ENCODE data around the gene TGM2.
"Not testable (repeated sequence)": the region's sequence is repeated elsewhere in the genome, so short reads cannot be mapped to it uniquely, and the experiment has no call there.

Gene TGM2

DNA sequence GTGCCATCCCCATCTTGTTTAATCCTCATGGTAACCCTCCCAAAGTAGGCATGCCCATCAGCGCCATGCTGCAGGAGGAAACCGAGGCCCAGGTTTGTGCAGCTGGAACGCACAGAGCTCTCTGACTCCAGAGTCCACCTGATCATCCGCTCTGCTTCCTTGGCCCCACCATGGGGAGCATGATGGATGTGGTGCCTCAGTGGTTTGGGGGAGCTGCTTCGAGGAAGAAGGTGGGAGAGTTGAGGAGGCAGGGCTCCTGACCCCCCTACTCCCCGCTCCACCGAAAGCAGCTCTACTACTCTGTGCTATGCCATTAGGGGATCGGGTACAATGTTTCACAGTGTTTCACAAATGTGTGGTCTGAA lies 52.2 kb downstream of the TGM2 start:
- DNase-seq: no peak

DNA sequence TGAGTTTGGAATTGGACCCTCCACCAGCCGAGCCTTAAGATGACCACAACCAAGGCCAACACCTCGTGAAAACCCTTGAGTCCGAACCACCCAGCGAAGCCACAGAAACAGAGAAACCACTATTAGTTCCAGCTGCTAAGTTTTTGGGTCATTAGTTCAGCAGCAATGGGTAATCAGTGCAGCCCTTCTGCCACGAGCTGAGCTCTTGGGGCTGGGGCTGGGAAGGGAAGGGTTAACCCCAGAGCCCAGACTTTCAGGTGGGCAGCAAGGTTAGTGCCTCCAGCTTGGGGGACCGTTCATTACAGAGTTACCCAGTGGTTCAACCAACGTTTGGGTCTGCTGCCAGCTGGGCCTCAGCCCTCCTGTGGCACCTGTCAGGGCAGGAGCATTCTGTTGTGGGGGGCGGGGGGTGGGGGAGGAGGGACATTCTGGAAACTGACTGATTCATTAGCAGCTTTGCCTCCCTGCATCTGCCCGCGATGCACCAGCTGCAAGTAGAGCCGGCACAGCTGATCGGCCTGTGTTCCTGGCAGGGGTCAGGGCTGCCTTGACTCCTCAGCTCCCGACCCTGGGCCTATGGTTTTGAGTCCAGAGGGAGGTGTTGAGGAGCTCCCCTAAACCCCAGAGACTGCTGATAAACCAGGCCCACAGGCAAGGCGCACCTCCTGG lies 52.7 kb downstream of the TGM2 start:
- DNase-seq: no peak

DNA sequence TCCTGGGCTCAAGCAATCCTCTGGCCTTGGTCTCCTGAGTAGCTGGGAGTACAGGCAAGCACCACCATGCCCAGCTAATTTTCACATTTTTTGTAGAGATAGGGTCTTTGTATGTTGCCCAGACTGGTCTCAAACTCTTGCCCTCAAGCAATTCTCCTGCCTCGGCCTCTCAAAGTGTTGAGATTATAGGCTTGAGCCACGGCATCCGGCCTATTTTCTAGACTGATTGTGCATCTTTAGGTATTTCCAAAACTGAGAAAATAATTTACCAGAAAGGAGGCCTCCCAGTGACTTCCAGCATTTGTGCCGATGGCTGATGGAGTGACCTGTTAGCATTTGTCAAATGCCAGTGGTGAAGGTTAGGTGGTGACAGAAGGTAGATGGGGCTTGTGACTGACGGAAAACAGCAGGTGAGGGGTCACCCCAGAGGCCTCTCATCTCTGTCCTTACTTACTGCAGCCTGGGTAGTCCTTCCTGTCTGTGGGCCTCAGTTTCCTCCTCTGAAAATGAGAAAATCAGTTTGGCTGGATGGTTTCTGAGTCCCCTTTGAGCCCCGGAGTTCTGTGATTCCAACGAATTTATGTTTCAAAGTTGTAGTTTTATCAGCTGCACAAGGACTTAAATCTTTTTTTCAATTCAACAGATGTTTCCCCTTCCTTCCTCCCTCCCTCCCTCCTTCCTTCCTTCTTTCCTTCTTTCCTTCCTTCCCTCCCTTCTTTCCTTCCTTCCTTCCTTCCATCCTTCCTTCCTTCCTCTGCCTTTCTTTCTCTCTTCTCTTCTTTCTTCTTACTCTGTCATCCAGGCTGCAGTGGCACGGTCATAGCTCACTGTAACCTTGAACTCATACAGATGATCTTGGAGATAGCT lies 53.5 kb downstream of the TGM2 start:
- DNase-seq: no peak

DNA sequence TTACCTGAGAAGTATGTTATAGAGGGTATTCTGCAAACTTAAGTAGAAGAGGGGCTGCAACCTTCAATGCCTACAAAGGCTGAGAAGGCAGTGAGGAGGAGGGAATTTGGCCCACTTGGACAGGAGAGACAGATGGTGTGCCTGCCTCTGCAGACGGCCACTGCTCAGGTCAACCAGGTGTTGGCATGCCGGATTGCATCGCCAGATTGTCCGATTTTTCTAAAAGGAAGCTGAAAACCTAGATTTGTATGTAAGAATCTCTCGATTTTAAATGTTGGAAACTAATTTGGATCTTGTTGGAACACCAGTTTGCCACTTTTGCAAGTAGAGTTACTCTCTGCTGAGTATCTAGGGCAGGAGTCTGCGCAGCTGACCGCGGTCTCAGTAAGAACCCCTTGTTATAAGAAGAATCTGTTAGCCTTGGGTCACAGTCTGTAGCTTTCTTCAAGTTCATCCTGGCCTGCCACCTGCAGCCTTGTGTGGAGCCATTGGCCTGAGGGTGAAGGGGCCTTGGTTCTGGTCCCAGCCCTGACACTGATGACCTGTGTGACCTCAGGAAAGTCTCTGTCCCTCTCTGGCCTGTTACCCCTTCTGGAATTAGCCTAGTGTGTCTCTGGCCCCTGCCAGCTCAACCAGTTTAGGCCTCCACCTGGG lies 54.4 kb downstream of the TGM2 start:
- DNase-seq: no peak

DNA sequence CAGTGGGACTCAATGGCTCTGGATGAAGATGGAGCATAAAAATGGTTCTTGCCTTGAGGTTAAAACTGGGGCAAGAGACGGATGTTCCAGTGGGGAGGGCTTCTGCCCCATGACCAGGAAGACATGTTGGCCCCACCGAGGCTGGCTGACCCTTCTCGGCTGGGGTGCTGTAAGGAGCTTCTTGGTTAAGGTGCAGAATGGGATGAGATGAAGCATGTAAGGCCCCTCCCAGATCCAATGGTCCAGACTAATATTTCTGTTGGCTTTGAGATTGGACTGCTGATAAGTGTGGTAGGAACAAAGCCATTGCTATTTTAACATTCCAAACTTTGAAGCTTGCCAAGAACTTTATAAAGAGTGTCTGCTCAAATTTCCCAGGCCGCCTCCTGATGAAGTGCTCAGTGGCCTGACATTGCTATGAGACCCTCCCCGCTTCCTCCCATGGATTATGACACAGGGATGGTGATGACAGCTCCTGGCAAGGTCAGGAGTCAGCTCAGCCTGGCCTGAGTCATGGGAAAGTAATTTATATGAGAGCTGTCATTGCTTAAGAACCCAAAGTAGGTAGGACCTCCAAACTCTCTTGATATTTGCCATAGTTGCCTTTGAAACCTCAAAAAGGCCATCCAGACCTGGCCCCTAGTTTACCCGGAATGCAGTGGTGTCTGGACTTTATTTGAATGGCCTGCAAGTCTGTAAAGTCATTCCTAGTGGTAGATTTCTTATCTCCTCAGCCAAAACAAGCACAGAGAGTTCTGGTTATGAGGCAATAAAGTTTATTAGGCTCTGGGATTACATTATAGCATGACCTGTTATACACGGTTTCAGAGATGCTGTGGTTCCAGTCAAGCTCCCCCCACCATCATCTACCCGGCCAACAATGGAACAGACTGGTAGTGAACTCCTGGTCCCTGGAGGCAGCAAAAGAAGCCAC lies 55.2 kb downstream of the TGM2 start:
- DNase-seq: no peak

DNA sequence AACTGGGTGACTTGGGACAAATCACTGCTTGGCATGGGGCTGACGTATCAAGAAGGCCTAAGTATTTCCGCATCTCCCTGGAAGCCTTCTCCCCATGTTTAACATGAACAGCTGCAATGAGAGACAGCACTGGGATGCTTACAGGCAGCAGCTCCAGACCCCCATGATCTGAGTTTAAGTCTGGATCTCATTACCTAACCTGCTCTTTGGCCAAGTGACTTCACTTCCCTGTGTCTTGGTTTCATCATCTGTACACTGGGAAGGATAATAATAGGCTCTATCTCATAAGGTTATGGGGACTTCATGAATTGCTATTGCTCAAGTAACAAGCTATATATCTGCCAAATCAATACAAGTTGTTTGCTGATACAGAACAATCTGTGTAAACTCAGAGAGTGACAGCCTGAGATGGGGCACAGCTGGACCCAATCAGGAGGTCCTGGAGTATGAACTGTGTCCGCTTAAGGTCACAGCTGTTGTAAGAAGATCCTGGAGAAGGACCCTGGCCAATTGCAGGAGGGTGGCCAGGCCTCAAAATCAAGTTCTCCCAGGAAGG lies 56.0 kb downstream of the TGM2 start:
- no peak for DNase-seq

DNA sequence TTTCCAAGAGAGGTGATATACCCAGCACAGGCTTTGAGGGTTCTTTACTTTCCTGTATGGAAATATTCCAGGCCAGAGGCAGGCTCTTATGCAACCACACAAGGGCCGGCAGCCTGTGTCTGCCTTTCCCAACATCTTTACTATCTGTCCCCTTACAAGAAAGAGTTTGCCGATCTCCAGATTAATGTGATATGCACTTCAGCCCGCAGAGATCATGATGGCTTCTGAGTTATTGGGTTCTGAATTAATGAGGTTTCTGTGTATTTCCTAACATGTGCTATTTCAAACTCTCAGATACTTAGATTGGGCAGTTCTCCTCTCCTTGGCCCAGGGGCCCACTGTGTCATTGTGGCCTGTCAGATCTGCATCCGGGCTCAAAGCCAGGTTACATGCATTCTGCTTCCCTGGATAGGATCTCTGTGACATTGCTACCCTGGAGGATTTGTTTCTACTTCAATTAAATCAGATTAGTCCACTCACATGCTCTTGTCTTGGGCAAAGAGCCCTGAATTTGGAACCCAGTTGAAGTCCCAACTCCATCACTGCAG lies 56.6 kb downstream of the TGM2 start:
- DNase-seq: no peak

DNA sequence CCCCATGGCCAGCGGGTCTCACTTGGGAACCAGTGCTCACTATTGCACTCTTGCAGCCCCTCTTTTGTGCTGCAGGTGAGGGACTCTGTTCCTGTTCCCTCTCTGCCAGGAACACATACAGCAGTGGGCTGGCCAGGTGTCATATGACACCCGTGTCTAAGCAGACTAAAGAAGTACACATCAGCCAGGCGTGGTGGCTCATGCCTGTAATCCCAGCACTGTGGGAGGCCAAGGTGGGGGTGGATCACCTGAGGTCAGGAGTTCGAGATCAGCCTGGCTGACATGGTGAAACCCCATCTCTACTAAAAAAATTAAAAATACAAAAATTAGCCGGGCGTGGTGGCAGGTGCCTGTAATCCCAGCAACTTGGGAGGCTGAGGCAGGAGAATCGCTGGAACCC lies 57.2 kb downstream of the TGM2 start:
- not testable (repeated sequence) for DNase-seq

DNA sequence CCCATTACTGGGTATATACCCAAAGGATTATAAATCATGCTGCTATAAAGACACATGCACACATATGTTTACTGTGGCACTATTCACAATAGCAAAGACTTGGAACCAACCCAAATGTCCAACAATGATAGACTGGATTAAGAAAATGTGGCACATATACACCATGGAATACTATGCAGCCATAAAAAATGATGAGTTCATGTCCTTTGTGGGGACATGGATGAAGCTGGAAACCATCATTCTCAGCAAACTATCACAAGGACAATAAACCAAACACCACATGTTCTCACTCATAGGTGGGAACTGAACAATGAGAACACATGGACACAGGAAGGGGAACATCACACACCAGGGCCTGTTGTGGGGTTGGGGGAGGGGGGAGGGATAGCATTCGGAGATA lies 57.7 kb downstream of the TGM2 start:
- DNase-seq: not testable (repeated sequence)

DNA sequence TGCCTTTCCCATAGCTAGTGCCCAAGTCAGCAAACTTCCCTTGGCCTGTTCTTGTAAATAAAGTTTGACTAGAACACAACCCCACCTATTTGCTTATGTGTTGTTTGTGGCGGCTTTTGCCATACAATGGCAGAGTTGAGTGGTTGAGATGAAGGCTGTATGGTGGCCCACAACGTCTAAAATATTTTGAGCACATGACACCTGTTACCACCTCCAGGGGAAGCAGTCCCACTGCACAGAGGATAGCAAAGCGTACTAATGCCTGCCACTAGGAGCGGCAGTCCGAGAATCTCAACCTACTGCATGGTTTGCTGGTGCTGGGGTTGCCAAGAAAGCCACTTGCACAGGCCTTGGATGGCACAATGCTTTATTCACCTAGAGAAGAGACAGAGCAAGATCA lies 58.6 kb downstream of the TGM2 start:
- DNase-seq: no peak

DNA sequence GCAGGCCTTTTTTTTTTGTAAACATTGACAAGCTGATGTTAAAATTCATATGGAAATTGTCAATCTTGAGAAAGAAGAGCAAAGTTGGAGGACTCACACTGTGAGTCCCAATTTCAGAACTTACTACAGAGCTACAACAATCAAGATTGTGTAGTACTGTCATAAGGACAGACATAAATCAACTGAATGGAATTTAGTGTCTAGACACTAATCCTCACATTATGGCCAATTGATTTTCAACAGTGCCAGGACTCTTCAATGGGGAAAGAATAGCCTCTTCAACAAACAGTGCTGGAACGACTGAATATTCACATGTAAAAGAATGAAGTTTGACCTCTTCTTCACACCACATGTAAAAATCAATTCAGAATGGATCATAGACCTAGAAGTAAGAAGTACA lies 60.8 kb downstream of the TGM2 start:
- no peak for DNase-seq

DNA sequence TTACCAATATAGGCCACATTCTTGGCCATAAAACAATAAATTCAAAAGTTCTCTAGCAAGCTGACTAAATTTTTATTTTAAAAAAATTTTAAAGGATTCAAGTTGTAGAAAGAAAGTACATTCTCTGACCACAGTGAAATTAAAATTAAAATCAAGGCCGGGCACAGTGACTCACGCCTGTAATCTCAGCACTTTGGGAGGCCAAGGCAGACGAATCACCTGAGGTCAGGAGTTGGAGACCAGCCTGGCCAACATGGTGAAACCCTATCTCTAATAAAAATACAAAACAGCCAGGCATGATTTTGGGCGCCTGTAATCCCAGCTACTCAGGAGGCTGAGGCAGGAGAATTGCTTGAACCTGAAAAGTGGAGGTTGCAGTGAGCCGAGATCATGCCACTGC lies 62.9 kb downstream of the TGM2 start:
- not testable (repeated sequence) for DNase-seq

DNA sequence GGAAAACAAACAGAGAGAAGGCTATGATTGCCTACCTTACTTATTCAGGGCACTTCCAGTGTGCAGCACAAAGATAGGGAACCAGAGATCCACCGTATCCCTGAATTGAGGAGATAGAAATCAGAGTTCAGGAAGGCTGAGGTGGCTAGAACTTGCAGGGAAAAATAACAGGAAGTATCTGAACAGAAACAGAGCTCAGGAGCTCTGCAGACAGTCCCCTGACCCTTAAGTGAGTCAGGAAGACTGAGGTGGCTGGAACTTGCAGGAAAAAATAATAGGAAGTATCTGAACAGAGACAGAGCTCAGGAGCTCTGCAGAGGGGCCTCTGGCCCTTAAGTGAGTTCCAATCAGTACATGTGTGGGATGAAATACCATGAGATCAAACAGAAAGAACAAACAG lies 66.1 kb downstream of the TGM2 start:
- no peak for DNase-seq

DNA sequence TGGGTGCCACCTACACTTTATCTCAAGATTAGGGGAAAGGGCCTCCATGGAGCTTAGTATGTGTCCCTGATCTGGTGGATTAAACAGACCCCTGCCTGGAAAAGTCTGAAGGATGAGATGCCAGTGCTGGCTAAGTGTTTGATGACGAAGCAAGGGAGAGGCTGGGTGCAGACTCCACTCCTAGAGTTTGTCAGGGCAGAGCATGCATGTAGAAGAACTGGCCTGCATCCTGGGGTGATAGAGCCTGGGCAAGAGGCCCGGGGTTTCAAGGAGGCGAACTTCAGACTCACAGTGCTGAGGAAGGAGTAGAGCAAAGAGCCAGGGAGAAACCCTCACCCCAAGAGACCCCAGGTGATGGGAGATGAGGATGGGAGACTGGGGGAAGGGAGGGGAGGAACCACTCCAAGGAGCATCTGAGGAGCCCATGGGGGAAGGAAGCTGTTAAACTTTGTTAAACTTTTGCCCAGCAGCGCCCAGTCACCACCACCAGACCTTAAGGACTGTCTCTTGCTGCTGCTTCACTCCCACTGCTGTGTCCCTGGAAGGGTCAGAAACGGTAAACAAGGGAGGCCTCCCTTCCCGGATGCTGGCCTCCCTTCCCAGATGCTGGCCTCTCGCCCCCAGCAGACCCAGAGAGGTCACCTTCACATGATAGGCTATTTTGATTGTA lies 69.9 kb downstream of the TGM2 start:
- DNase-seq: no peak

DNA sequence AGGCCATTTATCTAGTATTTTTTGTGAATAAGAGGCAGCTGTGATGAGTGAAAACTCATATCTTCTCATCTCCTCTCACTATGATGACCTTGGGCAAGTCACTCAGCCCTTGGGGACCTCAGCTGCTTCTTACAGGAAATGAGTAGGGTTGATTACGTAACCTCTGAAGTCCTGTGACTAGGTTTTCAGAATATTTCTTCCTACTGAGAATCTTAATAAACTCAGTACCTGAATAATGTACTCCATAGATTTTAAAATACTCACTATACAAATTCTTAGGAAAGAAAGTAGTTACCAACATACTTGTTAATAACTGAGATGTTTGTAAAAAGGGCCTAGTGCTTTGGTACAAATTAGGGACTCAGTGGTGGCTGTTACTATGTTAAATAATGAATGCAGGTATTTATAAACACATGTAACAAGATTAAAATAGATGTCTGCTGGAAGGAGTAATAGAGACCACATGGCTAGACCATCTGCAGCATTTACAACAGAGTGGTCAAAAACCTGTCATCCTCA lies 70.6 kb downstream of the TGM2 start:
- peak; percentile 56 for DNase-seq

DNA sequence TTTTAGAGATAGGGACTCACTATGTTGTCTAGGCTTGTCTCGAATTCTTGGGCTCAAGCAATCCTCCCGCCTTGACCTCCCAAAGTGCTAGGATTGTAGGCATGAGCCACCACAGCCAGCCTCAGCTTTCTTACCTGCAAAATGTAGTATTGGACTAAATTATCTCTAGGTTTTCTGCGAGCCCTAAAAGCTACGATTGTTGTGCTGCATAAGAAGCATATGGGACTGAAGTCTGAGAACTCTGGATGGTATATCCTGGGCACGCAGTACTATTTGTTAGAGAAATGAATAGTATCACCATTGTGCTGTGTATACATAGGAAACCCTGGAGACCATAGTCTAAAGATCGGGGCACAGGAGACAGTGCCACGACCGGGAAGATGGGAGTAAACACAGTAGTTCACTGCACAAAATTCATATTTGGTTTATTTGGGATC lies 71.4 kb downstream of the TGM2 start:
- DNase-seq: no peak

DNA sequence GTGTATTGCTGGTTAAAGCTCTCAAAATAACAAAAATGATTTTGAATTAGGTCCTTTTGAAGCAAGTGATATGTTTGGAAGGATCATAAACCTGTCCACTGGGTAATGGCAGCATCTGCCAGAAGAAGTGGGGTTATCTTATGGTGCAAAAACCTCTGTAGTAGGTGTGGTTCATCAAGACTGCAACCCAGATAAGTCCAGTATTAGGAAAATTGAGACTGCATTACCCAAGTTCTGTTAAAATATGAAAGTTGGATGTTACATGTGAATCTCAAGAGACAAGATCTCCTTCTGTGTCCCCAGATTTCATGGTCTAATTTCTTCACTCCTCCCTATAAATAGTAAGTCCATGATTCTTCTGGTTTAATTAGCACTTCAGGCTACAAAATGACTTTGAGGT lies 72.2 kb downstream of the TGM2 start:
- no peak for DNase-seq

DNA sequence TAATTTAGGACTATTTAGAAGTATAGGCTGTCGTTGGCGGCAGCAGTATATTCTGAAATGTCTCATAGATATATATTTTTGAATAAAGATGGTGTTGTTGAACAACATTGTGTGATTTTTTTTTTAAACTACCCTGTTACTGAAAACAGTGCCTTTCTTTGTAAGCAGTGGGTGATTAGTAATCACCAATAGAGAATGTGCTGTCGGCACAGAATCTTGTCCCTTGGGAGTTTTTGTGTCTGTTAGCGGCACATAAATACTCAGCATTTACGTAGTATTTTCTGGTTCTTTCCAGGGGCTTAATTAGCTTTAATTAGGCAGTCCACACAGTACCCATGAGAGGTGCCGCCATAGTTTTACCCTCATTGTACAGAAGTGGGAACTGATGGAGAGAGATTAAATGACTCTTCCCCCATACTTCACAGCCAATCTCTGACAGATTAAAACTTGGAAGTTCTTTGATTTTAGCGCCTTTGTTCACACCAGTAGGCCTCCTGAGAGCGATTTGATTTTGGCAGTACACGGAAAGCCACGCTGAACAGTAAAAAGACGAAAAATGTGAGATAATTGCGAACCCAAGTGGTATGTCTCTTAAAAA lies 72.7 kb downstream of the TGM2 start:
- no peak for DNase-seq

DNA sequence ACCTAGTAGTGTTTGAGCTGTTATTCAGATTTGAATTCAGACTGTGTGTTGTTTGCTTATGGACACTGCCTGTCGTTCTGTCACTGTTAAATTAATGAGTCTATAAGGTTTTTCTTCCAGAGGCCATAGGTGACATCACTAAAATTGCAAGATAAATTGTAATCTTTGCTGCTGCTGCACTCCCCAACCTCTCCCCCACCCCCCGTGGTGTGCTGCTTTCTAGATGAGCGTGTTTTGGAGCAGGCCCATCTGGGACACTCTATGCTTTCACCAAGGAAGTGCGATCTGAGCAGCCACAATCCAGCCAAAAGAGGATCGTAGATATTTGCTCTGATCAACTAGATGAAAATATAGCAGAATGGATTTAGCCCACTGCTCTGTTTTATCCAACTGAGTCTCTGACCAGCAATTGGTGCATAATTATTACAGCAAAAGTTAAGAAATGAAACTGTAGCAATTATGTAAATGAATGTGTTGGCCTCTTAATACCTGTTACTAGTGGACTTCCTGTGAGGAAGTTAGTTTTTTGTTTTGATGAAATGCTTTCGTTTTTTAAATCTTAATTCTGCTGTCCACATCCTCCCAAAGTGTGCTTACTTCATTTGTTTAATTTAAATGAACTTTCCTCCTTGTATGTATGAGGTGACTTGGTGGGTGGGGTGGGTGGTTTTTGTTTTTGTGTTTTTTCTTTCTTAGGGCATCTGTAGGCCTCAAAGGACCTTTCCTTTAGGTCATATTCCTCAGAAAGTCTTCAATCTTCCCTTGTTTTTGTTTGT lies 73.4 kb downstream of the TGM2 start:
- peak; percentile 16 for DNase-seq

DNA sequence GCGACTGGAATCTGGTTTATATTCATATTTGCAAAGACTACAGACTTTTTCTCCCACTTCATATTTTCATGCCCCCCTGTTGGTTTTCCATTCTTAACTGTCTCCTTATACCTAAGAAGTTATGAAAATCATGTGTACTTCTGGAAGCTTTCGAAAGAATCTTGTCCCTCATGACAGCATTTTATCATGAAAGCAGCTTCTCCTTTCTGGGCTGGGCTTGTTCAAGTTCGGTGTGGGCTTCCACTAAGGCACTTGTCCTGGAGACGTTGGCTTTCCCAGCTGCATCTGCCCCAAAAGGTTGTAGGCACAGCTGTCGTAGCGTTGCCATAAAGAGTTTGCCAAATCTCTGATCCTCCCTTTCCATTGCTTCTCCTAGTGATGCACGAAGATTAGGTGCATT lies 75.0 kb downstream of the TGM2 start:
- no peak for DNase-seq

All from CD4-positive, alpha-beta T cell treated with Interleukin-12 subunit alpha and Interleukin-12 subunit beta, for 1 hour (primary cell).